ENCODE data around the gene ERP27. TPM values are rescaled to one million over a fixed set of nuclear protein-coding genes. Genes with fewer than 3 reads are reported as not detected.

ERP27 gene
- total RNA-seq = 1 to 10 TPM in 2 of 3 donors, under 1 TPM in 1; 0.96 to 8.5 (median 7.8) TPM

GRCh38 chr12:14938301-14938700 lies at the start of gene ERP27:
Gene ERP27, minus strand, starts transcription at chr12:14938537. Its CDS starts 29 bp downstream, at chr12:14938508.
- Histone ChIP-seq H3K4me1 (no peaks in the 10 kb centered on the region), H3K9me3 (no peaks in the 10 kb centered on the region), H3K27me3 (no peaks in the 10 kb centered on the region), H3K36me3 (no peaks in the 10 kb centered on the region), H3K27ac (no peak within 1 kb of the TSS), H3K4me3 (no peak within 1 kb of the TSS)
- no peak for TF ChIP-seq POLR2A (IDR thresholded peaks at IDR 0.05)
- no peak for TF ChIP-seq POLR2AphosphoS5 (IDR thresholded peaks at IDR 0.05)
- no peak for TF ChIP-seq CTCF (IDR thresholded peaks at IDR 0.05)
- intact Hi-C loops (cut with DNase I; ENCODE audit: low total_unique reads) = no loop called here
- no peak for DNase-seq (ENCODE audit: low spot score in 2 of 2)

GRCh38 chr12:14988035-14988434 lies 49.7 kb upstream of the ERP27 start:
- no peak for TF ChIP-seq CTCF (IDR thresholded peaks at IDR 0.05)
- no peak for DNase-seq (ENCODE audit: low spot score in 2 of 2)
- no peaks in the 10 kb centered on the region for H3K36me3 ChIP-seq
- intact Hi-C loops (cut with DNase I; ENCODE audit: low total_unique reads) = no loop called here
- H3K4me3 ChIP-seq = no peak overlapping the region
- peaks cover 0 to 5% of the 10 kb centered on the region in 2 donors for H3K9me3 ChIP-seq
- H3K27ac ChIP-seq = no peak overlapping the region
- H3K4me1 ChIP-seq = no peaks in the 10 kb centered on the region
- no peaks in the 10 kb centered on the region for H3K27me3 ChIP-seq

GRCh38 chr12:14986449-14986848 lies 48.1 kb upstream of the ERP27 start:
- no peak overlapping the region for H3K27ac ChIP-seq
- no peak overlapping the region for H3K4me3 ChIP-seq
- no peak for DNase-seq (ENCODE audit: low spot score in 2 of 2)
- intact Hi-C loops (cut with DNase I; ENCODE audit: low total_unique reads) = no loop called here
- H3K9me3 ChIP-seq = peaks cover 0 to 4% of the 10 kb centered on the region in 2 donors
- TF ChIP-seq POLR2A (IDR thresholded peaks at IDR 0.05) (no peak), CTCF (IDR thresholded peaks at IDR 0.05) (peak in 1 of 3 donors; percentile 12), POLR2AphosphoS5 (IDR thresholded peaks at IDR 0.05) (no peak)
- H3K36me3 ChIP-seq = no peaks in the 10 kb centered on the region
- no peaks in the 10 kb centered on the region for H3K27me3 ChIP-seq
- H3K4me1 ChIP-seq = no peaks in the 10 kb centered on the region

GRCh38 chr12:14984766-14985285 lies 46.5 kb upstream of the ERP27 start:
- Histone ChIP-seq H3K4me3 (no peak overlapping the region), H3K9me3 (no peaks in the 10 kb centered on the region), H3K27me3 (no peaks in the 10 kb centered on the region), H3K27ac (no peak overlapping the region), H3K36me3 (no peaks in the 10 kb centered on the region), H3K4me1 (no peaks in the 10 kb centered on the region)
- TF ChIP-seq POLR2A (IDR thresholded peaks at IDR 0.05) (no peak), POLR2AphosphoS5 (IDR thresholded peaks at IDR 0.05) (no peak), CTCF (IDR thresholded peaks at IDR 0.05) (no peak)
- intact Hi-C loops (cut with DNase I; ENCODE audit: low total_unique reads) = no loop called here
- no peak for DNase-seq (ENCODE audit: low spot score in 2 of 2)

- H3K4me3 ChIP-seq = no peak overlapping the region
- DNase-seq (ENCODE audit: low spot score in 2 of 2) = no peak
- intact Hi-C loops (cut with DNase I; ENCODE audit: low total_unique reads) = no loop called here
- H3K36me3 ChIP-seq = no peaks in the 10 kb centered on the region
- H3K27me3 ChIP-seq = no peaks in the 10 kb centered on the region
- H3K27ac ChIP-seq = no peak overlapping the region
- no peaks in the 10 kb centered on the region for H3K9me3 ChIP-seq
- TF ChIP-seq POLR2A (IDR thresholded peaks at IDR 0.05) = no peak
- TF ChIP-seq POLR2AphosphoS5 (IDR thresholded peaks at IDR 0.05) = no peak
- no peak for TF ChIP-seq CTCF (IDR thresholded peaks at IDR 0.05)
- no peaks in the 10 kb centered on the region for H3K4me1 ChIP-seq
These were observed 45.7 kb upstream of the ERP27 start for GRCh38 chr12:14984036-14984435.
